ENCODE results near the gene C13orf46.

Gene C13orf46

GRCh38 chr13:113976711-113977684, 3.1 kb upstream of the C13orf46 start:
- no peak for DNase-seq (ENCODE audit: low spot score)
- Mint-ChIP-seq H3K4me3 (no peak overlapping the region), H3K9me3 (peaks cover 6% of the 10 kb centered on the region), H3K27ac (no peak overlapping the region), H3K36me3 (ENCODE audit: low read depth) (peaks cover 39% of the 10 kb centered on the region), H3K27me3 (ENCODE audit: low read depth) (no peaks in the 10 kb centered on the region), H3K4me1 (ENCODE audit: low read depth) (peaks cover 2% of the 10 kb centered on the region)

DNA sequence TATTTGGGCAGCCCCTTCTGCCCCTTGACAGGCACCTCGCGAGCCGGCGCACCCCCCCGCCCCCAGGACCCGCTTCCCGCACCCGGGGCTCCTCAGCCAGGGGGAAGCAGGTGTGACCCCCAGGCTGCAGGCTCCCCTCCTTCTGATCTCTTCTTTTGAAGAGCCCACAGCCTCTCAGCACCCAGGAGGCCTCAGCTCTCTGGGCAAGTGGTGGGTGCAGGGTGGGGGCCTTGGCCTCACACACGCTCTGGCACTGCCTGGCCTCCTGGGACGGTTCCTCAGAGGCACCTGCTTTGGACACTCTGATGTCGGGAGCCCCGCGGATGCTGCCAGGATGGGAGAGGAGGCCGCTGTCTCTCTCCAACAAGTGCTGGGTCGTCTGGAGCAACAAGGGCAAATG, 1.5 kb upstream of the C13orf46 start:
- no peaks in the 10 kb centered on the region for H3K4me1 Mint-ChIP-seq (ENCODE audit: low read depth)
- peaks cover 27% of the 10 kb centered on the region for H3K36me3 Mint-ChIP-seq (ENCODE audit: low read depth)
- H3K4me3 Mint-ChIP-seq: no peak overlapping the region
- H3K27me3 Mint-ChIP-seq (ENCODE audit: low read depth): no peaks in the 10 kb centered on the region
- H3K27ac Mint-ChIP-seq: no peak overlapping the region
- peaks cover 4% of the 10 kb centered on the region for H3K9me3 Mint-ChIP-seq
- no peak for DNase-seq (ENCODE audit: low spot score)

DNA sequence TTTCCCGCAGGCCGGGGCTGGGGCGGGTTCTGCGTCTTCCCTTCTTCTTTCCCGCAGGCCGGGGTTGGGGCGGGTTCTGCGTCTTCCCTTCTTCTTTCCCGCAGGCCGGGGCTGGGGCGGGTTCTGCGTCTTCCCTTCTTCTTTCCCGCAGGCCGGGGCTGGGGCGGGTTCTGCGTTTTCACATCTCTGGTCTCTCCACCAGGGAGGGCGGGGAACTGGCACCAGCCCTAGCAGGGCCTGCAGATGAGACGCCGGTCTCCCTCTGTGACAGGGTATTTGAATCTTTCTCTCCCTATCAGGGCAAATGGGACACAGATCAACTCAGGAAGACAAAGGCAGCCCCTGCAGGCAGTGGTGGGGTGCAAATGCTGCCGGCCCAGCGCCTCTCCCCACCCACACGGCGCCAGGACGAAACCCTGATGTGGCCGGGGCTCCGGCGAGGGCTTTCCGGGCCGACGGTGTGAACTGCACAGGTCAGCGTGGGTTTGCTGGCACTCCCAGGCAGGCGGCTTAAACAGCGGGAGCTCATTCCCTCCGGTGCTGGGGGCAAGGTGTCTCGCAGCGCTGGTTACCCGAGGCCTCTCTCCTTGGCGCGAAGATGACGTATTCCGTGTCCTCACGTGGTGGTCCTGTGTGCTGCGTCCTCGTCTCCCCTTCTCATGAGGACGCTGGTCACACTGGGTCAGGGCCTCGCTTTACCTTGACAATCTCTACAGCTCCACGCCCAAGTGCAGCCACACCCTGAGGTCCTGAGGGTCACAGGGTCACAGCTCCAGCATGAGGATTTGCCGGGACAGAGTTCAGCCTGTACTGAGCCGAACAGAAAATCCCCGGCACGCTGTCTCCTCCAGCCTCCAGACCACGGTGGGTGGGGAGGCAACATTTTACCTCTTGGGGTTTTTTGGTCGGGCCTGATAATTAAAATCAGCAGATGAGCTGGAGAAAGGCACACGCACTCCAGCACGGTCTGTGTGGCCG, 717 bp upstream of the C13orf46 start:
- Mint-ChIP-seq H3K9me3 (no peaks in the 10 kb centered on the region), H3K27me3 (ENCODE audit: low read depth) (no peaks in the 10 kb centered on the region), H3K4me1 (ENCODE audit: low read depth) (no peaks in the 10 kb centered on the region), H3K36me3 (ENCODE audit: low read depth) (peaks cover 18% of the 10 kb centered on the region), H3K4me3 (no peak overlapping the region), H3K27ac (no peak overlapping the region)
- no peak for DNase-seq (ENCODE audit: low spot score)

- Mint-ChIP-seq H3K4me1 (ENCODE audit: low read depth) (no peaks in the 10 kb centered on the region), H3K9me3 (no peaks in the 10 kb centered on the region), H3K4me3 (no peak overlapping the region), H3K27me3 (ENCODE audit: low read depth) (no peaks in the 10 kb centered on the region), H3K27ac (no peak overlapping the region), H3K36me3 (ENCODE audit: low read depth) (peaks cover 8% of the 10 kb centered on the region)
- no peak for DNase-seq (ENCODE audit: low spot score)
Observed at GRCh38 chr13:113972451-113973217, 1.2 kb downstream of the C13orf46 start.

DNA sequence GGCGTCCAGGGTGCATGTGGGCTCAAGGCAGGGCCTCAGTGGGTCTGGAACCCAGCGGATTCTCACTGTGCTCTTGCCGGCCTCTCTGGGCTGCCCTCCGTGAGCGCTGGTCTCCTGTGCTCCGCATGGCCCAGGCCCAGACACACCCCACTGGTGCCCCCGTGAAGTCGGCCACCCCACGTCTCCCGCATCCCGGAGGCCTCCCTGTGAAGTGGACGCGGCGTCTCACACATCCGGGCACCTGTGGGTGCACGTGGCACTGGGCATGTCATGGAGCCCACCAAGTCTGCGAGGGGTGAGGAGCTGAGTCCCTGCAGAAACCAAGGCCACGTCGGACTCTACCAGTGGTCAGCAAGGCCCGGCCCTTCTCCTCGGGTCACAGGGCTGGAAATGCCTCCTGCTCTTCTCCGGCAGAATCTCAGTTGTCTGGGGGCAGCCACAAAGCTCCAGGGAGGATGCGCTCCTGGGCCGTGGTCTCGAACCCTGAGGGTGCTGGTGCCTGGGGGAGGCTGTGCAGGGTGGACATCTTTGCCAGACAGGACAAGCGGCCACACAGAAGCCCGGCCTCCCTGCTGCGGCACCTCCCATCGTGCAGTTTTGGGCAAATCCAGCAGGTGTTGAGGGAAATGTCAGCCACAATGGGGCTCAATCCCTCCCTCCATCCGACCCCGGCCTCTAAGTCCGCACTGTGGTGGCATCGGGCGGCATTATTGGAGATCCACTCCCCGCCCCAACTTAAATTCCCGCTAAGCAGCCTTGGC, 2.2 kb downstream of the C13orf46 start:
- H3K27ac Mint-ChIP-seq: no peak overlapping the region
- H3K36me3 Mint-ChIP-seq (ENCODE audit: low read depth): peaks cover 3% of the 10 kb centered on the region
- no peak for DNase-seq (ENCODE audit: low spot score)
- no peaks in the 10 kb centered on the region for H3K27me3 Mint-ChIP-seq (ENCODE audit: low read depth)
- no peak overlapping the region for H3K4me3 Mint-ChIP-seq
- no peaks in the 10 kb centered on the region for H3K9me3 Mint-ChIP-seq
- H3K4me1 Mint-ChIP-seq (ENCODE audit: low read depth): no peaks in the 10 kb centered on the region

DNA sequence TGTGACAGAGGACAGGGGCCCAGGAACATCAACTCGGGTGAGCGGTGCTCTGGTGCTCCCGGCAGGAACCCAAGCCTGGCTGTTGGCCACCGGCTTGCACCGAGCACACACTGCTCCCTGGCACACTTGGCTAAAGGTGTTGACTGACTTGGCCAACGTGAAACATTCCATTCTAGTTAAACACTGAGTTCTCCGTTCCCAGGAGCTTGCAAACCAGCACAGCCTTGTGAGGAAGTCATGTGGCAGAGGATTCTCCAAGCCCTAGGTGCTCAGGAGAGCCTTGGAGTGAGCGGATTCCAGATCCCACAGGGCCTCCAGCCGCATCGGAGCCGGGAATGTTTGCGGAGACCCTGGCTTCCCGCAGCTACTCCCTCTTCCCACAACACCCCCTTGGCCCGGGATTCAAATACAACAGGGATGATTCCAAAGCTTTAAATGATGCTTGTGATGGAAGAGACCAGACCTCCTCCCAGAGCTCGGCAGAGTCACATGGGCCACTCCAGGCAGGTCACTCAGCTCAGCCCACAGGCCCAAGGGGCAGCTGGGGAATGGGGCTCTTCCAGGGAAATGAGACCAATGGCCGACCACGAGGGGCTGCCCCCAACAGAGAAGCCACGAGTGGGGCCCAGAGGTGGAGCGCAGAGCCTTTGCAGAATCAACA, 2.9 kb downstream of the C13orf46 start:
- no peaks in the 10 kb centered on the region for H3K9me3 Mint-ChIP-seq
- H3K4me1 Mint-ChIP-seq (ENCODE audit: low read depth): no peaks in the 10 kb centered on the region
- no peak for DNase-seq (ENCODE audit: low spot score)
- H3K27me3 Mint-ChIP-seq (ENCODE audit: low read depth): no peaks in the 10 kb centered on the region
- no peak overlapping the region for H3K27ac Mint-ChIP-seq
- H3K36me3 Mint-ChIP-seq (ENCODE audit: low read depth): no peaks in the 10 kb centered on the region
- no peak overlapping the region for H3K4me3 Mint-ChIP-seq

- Mint-ChIP-seq H3K9me3 (no peaks in the 10 kb centered on the region), H3K27ac (no peak overlapping the region), H3K36me3 (ENCODE audit: low read depth) (no peaks in the 10 kb centered on the region), H3K27me3 (ENCODE audit: low read depth) (no peaks in the 10 kb centered on the region), H3K4me1 (ENCODE audit: low read depth) (no peaks in the 10 kb centered on the region), H3K4me3 (no peak overlapping the region)
- DNase-seq (ENCODE audit: low spot score): no peak
Observed at GRCh38 chr13:113969973-113970611, 3.8 kb downstream of the C13orf46 start.

DNA sequence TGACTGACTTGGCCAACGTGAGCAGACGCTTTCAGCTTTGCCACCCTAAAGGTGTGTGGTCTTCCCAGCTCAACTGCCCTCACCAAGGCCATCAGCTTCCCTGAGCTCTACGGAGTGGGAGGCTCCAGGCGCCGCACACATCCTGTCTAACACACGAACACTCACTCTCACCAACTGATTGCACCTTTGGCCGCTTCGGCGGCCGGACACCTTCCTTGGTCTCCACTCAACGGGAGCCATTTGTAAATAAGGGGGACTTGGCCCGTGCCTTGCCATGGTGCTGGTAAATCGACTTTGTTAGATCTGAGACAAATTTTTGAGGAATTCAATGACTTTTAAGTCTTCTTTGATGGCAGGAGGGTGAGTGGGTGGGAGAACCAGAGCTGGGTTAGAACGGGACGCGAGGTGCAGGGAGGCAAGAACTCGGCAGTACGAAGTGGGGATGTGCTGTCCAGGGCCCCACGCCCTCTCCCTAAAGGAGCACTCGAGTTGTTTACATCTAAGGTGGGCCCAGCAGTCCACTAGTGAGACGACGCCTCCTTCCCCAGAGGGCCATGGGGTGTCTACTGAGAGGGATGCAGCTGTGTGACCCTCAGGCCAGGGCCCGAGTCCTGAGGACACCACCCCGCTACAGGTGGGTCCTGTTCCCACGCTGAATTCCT, 4.4 kb downstream of the C13orf46 start:
- H3K27ac Mint-ChIP-seq: no peak overlapping the region
- H3K4me1 Mint-ChIP-seq (ENCODE audit: low read depth): no peaks in the 10 kb centered on the region
- no peak overlapping the region for H3K4me3 Mint-ChIP-seq
- H3K36me3 Mint-ChIP-seq (ENCODE audit: low read depth): no peaks in the 10 kb centered on the region
- H3K9me3 Mint-ChIP-seq: no peaks in the 10 kb centered on the region
- H3K27me3 Mint-ChIP-seq (ENCODE audit: low read depth): no peaks in the 10 kb centered on the region
- DNase-seq (ENCODE audit: low spot score): no peak

GRCh38 chr13:113968463-113969310, 5.2 kb downstream of the C13orf46 start:
- Mint-ChIP-seq H3K27ac (no peak overlapping the region), H3K4me1 (ENCODE audit: low read depth) (no peaks in the 10 kb centered on the region), H3K36me3 (ENCODE audit: low read depth) (no peaks in the 10 kb centered on the region), H3K27me3 (ENCODE audit: low read depth) (no peaks in the 10 kb centered on the region), H3K4me3 (no peak overlapping the region), H3K9me3 (no peaks in the 10 kb centered on the region)
- DNase-seq (ENCODE audit: low spot score): no peak

GRCh38 chr13:113967729-113968462, 6.0 kb downstream of the C13orf46 start:
- H3K36me3 Mint-ChIP-seq (ENCODE audit: low read depth): no peaks in the 10 kb centered on the region
- no peaks in the 10 kb centered on the region for H3K4me1 Mint-ChIP-seq (ENCODE audit: low read depth)
- no peak overlapping the region for H3K27ac Mint-ChIP-seq
- no peaks in the 10 kb centered on the region for H3K27me3 Mint-ChIP-seq (ENCODE audit: low read depth)
- H3K9me3 Mint-ChIP-seq: no peaks in the 10 kb centered on the region
- no peak overlapping the region for H3K4me3 Mint-ChIP-seq
- no peak for DNase-seq (ENCODE audit: low spot score)

DNA sequence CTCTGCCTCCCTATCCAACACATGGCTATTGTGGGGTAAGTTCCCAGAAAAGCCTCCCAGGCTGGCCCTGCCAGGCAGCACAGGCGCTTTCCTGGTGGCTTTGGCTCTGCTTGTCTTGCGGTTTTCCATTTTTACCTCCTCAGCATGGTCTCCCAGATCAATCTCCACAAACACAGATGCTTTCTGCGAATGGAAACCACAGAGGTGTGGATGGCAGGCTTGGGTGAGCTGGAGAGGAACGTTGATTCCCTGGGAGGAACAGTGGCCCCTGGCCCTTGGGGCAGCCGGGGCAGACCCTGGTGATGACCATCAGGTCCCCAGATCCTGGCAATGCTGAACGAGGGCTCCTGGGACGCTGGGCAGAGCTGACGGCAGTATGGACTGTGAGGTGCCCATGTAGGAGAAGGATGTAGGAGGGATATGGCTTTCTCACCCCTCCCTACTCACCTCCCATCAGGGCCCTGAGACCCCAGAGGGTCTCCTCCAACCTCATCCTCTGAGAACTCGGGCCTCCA, 6.6 kb downstream of the C13orf46 start:
- no peak overlapping the region for H3K27ac Mint-ChIP-seq
- H3K9me3 Mint-ChIP-seq: no peaks in the 10 kb centered on the region
- no peak overlapping the region for H3K4me3 Mint-ChIP-seq
- no peaks in the 10 kb centered on the region for H3K4me1 Mint-ChIP-seq (ENCODE audit: low read depth)
- H3K36me3 Mint-ChIP-seq (ENCODE audit: low read depth): no peaks in the 10 kb centered on the region
- no peaks in the 10 kb centered on the region for H3K27me3 Mint-ChIP-seq (ENCODE audit: low read depth)
- DNase-seq (ENCODE audit: low spot score): no peak

All from T-helper 2 cell treated with Interferon-gamma antibody and Interleukin-4, amounts not matched to agents 5 μg/mL and 100 μg/mL, for 36 hours (primary cell).